Stimulated activated naive CD4-positive, alpha-beta T cell treated with Interleukin-2 at 50 U/mL for 16 hours (primary cell): ENCODE data around the gene TLE6.
"Not testable (repeated sequence)": the region's sequence is repeated elsewhere in the genome, so short reads cannot be mapped to it uniquely, and the experiment has no call there.

Experiments
- DNase-seq: peaks from one replicate; lab custom pipeline; 2025; lab: John Stamatoyannopoulos, UW

Gene TLE6

GRCh38 chr19:3029065-3029923 lies 51.9 kb downstream of the TLE6 start, which contains the start of gene TLE2:
TSS of gene TLE2 (minus strand) at chr19:3029280. CDS start at chr19:3028904, 376 bp downstream.
- DNase-seq, result no peak

GRCh38 chr19:3031607-3031867 lies 54.2 kb downstream of the TLE6 start:
- DNase-seq, result no peak

GRCh38 chr19:3033595-3034405 lies 56.4 kb downstream of the TLE6 start:
- DNase-seq, result no peak

- no peak for DNase-seq
These were observed 57.0 kb downstream of the TLE6 start for GRCh38 chr19:3034406-3034655.

GRCh38 chr19:3034656-3035541 lies 57.5 kb downstream of the TLE6 start:
- peak; percentile 18 for DNase-seq

GRCh38 chr19:3035542-3036118 lies 58.3 kb downstream of the TLE6 start:
- DNase-seq, result peak; percentile 94

GRCh38 chr19:3036119-3036976 lies 59.0 kb downstream of the TLE6 start:
- peak; percentile 73 for DNase-seq

GRCh38 chr19:3036977-3037544 lies 59.7 kb downstream of the TLE6 start:
- not testable (repeated sequence) for DNase-seq

GRCh38 chr19:3038214-3038613 lies 60.9 kb downstream of the TLE6 start:
- DNase-seq, result no peak

GRCh38 chr19:3039125-3039524 lies 61.8 kb downstream of the TLE6 start:
- no peak for DNase-seq

GRCh38 chr19:3039641-3040077 lies 62.3 kb downstream of the TLE6 start:
- DNase-seq, result no peak

- no peak for DNase-seq
These were observed 64.0 kb downstream of the TLE6 start for GRCh38 chr19:3041327-3041726.

- DNase-seq, result no peak
These were observed 64.6 kb downstream of the TLE6 start for GRCh38 chr19:3041761-3042620.

- no peak for DNase-seq
These were observed 65.4 kb downstream of the TLE6 start for GRCh38 chr19:3042621-3043267.
